IMR-90 (cell line): ENCODE measurements around the gene NCK1. TPM values are rescaled to one million over a fixed set of nuclear protein-coding genes. Genes with fewer than 3 reads are reported as not detected.

Source experiments
- ATAC-seq: fragments of 200-7000 bp; cut with Tn5 transposase; 2 replicates; pipeline ENCODE4 v1.9.1; 2020; ENCODE audit warnings: low read depth, mild to moderate bottlenecking, moderate library complexity
- BruUV-seq: library from RNA; stranded (reverse); fragments of 400-500 nt; replicated peaks from 2 replicates; lab custom pipeline; 2021; lab: Mats Ljungman, UMichigan
- CTCF ChIA-PET: fragments of 300-600 bp; formaldehyde crosslinking; extraction: SDS; loops from one replicate; lab custom pipeline; 2021; ENCODE audit warnings: antibody characterized with exemption; lab: Yijun Ruan, JAX
- POLR2A ChIA-PET: fragments of 300-600 bp; sonication (Branson Sonifier 250); formaldehyde crosslinking; loops from one replicate; lab custom pipeline; 2022; ENCODE audit warnings: antibody characterized with exemption; ENCODE audit not compliant: unreplicated experiment; lab: Charles Lee
- DNase-seq: peaks from one replicate; pipeline ENCODE4 v3.0.0; 2013
- H2AFZ ChIP-seq: replicated peaks from 2 replicates; pipeline ENCODE3; 2013; ENCODE audit warnings: low read length, mild to moderate bottlenecking; ENCODE audit not compliant: poor library complexity
- H2AK5ac ChIP-seq: 2 replicates; pipeline ENCODE4 v1.6.1; 2013; ENCODE audit warnings: low read depth, low read length, inconsistent platforms
- H2AK9ac ChIP-seq: replicated peaks from 2 replicates; pipeline ENCODE3; 2013; ENCODE audit warnings: mild to moderate bottlenecking, low read depth, low read length, moderate library complexity; ENCODE audit not compliant: poor library complexity
- H2BK120ac ChIP-seq: 2 replicates; pipeline ENCODE4 v1.6.1; 2013; ENCODE audit warnings: low read depth, low read length, inconsistent platforms
- H2BK15ac ChIP-seq: 3 replicates; pipeline ENCODE4 v1.6.1; 2013; ENCODE audit warnings: low read depth, low read length, inconsistent platforms
- H2BK20ac ChIP-seq: 2 replicates; pipeline ENCODE4 v1.6.1; 2013; ENCODE audit warnings: low read depth, mild to moderate bottlenecking, inconsistent platforms, low read length, moderate library complexity
- H2BK5ac ChIP-seq: 2 replicates; pipeline ENCODE4 v1.6.1; 2013; ENCODE audit warnings: mild to moderate bottlenecking, low read depth, low read length, inconsistent platforms; ENCODE audit not compliant: poor library complexity, severe bottlenecking
- H3K14ac ChIP-seq: replicated peaks from 2 replicates; pipeline ENCODE4 v1.6.1; 2013; ENCODE audit warnings: low read depth, low read length, inconsistent platforms
- H3K18ac ChIP-seq: 2 replicates; pipeline ENCODE4 v1.6.1; 2013; ENCODE audit warnings: low read depth, low read length, control low read depth
- H3K23ac ChIP-seq: 2 replicates; pipeline ENCODE4 v1.6.1; 2013; ENCODE audit warnings: low read depth, low read length, inconsistent platforms
- H3K27ac ChIP-seq: 2 replicates; pipeline ENCODE4 v1.5.1; 2013; ENCODE audit warnings: mild to moderate bottlenecking, control low read depth, low read length; ENCODE audit not compliant: insufficient read depth
- H3K27me3 ChIP-seq: 2 replicates; pipeline ENCODE4 v1.6.1; 2013; ENCODE audit warnings: low read length; ENCODE audit not compliant: control insufficient read depth, insufficient read depth
- H3K36me3 ChIP-seq: 2 replicates; pipeline ENCODE4 v1.6.1; 2013; ENCODE audit warnings: low read length, mixed read lengths; ENCODE audit not compliant: control insufficient read depth, insufficient read depth
- H3K4ac ChIP-seq: 2 replicates; pipeline ENCODE4 v1.6.1; 2013; ENCODE audit warnings: low read depth, low read length, inconsistent platforms
- H3K4me1 ChIP-seq: 2 replicates; pipeline ENCODE4 v1.6.1; 2013; ENCODE audit warnings: low read length, mixed read lengths; ENCODE audit not compliant: control insufficient read depth, insufficient read depth
- H3K4me2 ChIP-seq: 2 replicates; pipeline ENCODE4 v1.6.1; 2013; ENCODE audit warnings: low read depth, mild to moderate bottlenecking, control low read depth, low read length, moderate library complexity
- H3K4me3 ChIP-seq: 2 replicates; pipeline ENCODE4 v1.5.1; 2013; ENCODE audit warnings: low read depth, mild to moderate bottlenecking, control low read depth, low read length, moderate library complexity; ENCODE audit not compliant: insufficient read depth
- H3K56ac ChIP-seq: 2 replicates; pipeline ENCODE4 v1.6.1; 2013; ENCODE audit warnings: low read length, inconsistent platforms; ENCODE audit not compliant: insufficient read depth; ENCODE audit errors: extremely low read depth
- H3K79me1 ChIP-seq, 2 experiments: 2 replicates each; pipeline ENCODE4 v1.6.1; 2013; ENCODE audit warnings: low read length in 2 of 2, inconsistent platforms in 1 of 2, low read depth in 1 of 2
- H3K9ac ChIP-seq: 2 replicates; pipeline ENCODE4 v1.6.1; 2013; ENCODE audit warnings: low read depth, low read length, control low read depth
- H3K9me1 ChIP-seq: 2 replicates; pipeline ENCODE4 v1.6.1; 2013; ENCODE audit warnings: low read length, inconsistent platforms; ENCODE audit not compliant: insufficient read depth
- H3K9me3 ChIP-seq: 2 replicates; pipeline ENCODE4 v1.6.1; 2013; ENCODE audit warnings: low read length; ENCODE audit not compliant: control insufficient read depth, insufficient read depth
- H4K20me1 ChIP-seq: 2 replicates; pipeline ENCODE4 v1.6.1; 2013; ENCODE audit warnings: low read length, inconsistent platforms; ENCODE audit not compliant: insufficient read depth
- H4K5ac ChIP-seq: 2 replicates; pipeline ENCODE4 v1.6.1; 2013; ENCODE audit warnings: mild to moderate bottlenecking, low read depth, low read length, control low read depth
- H4K8ac ChIP-seq, 2 experiments: 2 replicates each; pipeline ENCODE4 v1.6.1; 2013; ENCODE audit warnings: low read depth in 2 of 2, low read length in 2 of 2, control low read depth in 1 of 2, inconsistent platforms in 1 of 2
- H4K91ac ChIP-seq: 2 replicates; pipeline ENCODE4 v1.6.1; 2013; ENCODE audit warnings: low read depth, low read length, inconsistent platforms; ENCODE audit not compliant: insufficient read depth
- BHLHE40 ChIP-seq: fragments of 150-350 bp; IDR thresholded peaks from 2 replicates; pipeline ENCODE4 v1.6.1; 2016; ENCODE audit warnings: mild to moderate bottlenecking, low read depth, low read length
- CEBPB ChIP-seq: IDR thresholded peaks from 2 replicates; pipeline ENCODE4 v1.6.1; 2012; ENCODE audit warnings: low read depth, low read length, improper control_type of control experiment
- CHD1 ChIP-seq: IDR thresholded peaks from 2 replicates; pipeline ENCODE4 v1.6.1; 2012; ENCODE audit warnings: low read depth, low read length, improper control_type of control experiment
- FOS ChIP-seq: fragments of 150-350 bp; IDR thresholded peaks from 2 replicates; pipeline ENCODE4 v1.6.1; 2016; ENCODE audit warnings: low read depth, low read length
- MAFK ChIP-seq: IDR thresholded peaks from 2 replicates; pipeline ENCODE4 v1.6.1; 2012; ENCODE audit warnings: low read depth, low read length, improper control_type of control experiment
- MAZ ChIP-seq: IDR thresholded peaks from 2 replicates; pipeline ENCODE4 v1.6.1; 2012; ENCODE audit warnings: low read depth, mild to moderate bottlenecking, low read length, improper control_type of control experiment, moderate library complexity, borderline replicate concordance
- MXI1 ChIP-seq: IDR thresholded peaks from 2 replicates; pipeline ENCODE4 v1.6.1; 2012; ENCODE audit warnings: low read depth, mild to moderate bottlenecking, low read length, moderate library complexity, borderline replicate concordance
- NFE2L2 ChIP-seq: fragments of 150-350 bp; IDR thresholded peaks from 2 replicates; pipeline ENCODE4 v1.6.1; 2016; ENCODE audit warnings: low read depth, mild to moderate bottlenecking, low read length
- POLR2A ChIP-seq: IDR thresholded peaks from 2 replicates; pipeline ENCODE4 v1.6.1; 2012; ENCODE audit warnings: mild to moderate bottlenecking, low read depth, low read length
- RAD21 ChIP-seq: IDR thresholded peaks from 2 replicates; pipeline ENCODE4 v1.6.1; 2012; ENCODE audit warnings: low read length, improper control_type of control experiment
- RCOR1 ChIP-seq: IDR thresholded peaks from 2 replicates; pipeline ENCODE4 v1.6.1; 2012; ENCODE audit warnings: mild to moderate bottlenecking, low read length, improper control_type of control experiment; ENCODE audit not compliant: insufficient replicate concordance
- RFX5 ChIP-seq: IDR thresholded peaks from 2 replicates; pipeline ENCODE4 v1.8.0; 2012; ENCODE audit warnings: low read depth, mild to moderate bottlenecking, low read length, moderate library complexity
- SMC3 ChIP-seq: fragments of 150-350 bp; IDR thresholded peaks from 2 replicates; pipeline ENCODE4 v1.6.1; 2016; ENCODE audit warnings: low read depth, mild to moderate bottlenecking, antibody characterized with exemption, low read length, moderate library complexity
- WGBS, 2 experiments: methylation state at CpG; one replicate each; pipeline versions ENCODE4 v1.1.5 to v1.1.7; 2013; ENCODE audit warnings: missing lambda C conversion rate in 2 of 2; ENCODE audit not compliant: insufficient read length in 1 of 2; ENCODE audit errors: extremely low coverage in 2 of 2; 5-methylcytosine and 5-hydroxymethylcytosine counted together
- dilution Hi-C: fragments of 300-500 bp; cut with HindIII; formaldehyde crosslinking; loops from one replicate; pipeline ENCODE4 v1.14.3; 2018; ENCODE audit warnings: low sequenced_read_pairs; ENCODE audit not compliant: unreplicated experiment
- in situ Hi-C: fragments of 300-500 bp; cut with MboI; formaldehyde crosslinking; loops from 3 replicates; pipeline ENCODE4 v1.14.3; 2019; ENCODE audit warnings: low sequenced_read_pairs, inconsistent platforms, mixed read lengths
- intact Hi-C: fragments of 100-400 bp; cut with micrococcal nuclease; formaldehyde crosslinking; loops from 2 replicates; pipeline ENCODE4 v1.10.0; 2022
- polyA plus RNA-seq, 3 experiments: library from polyadenylated mRNA; depleted of rRNA; stranded (reverse); fragments of >200 nt; gene quantifications; 2 replicates each; pipeline ENCODE4 v1.2.3, GENCODE V29; 2012; ENCODE audit warnings: low replicate concordance in 1 of 3
- total RNA-seq: library from RNA; depleted of rRNA; stranded (reverse); fragments of >200 nt; gene quantifications from 2 replicates; pipeline ENCODE4 v1.2.3, GENCODE V29; 2012
- TF ChIP-seq, protein P1 (sequence below): fragments of 150-350 bp; IDR thresholded peaks from 2 replicates; pipeline ENCODE4 v1.6.1; 2017; ENCODE audit warnings: mild to moderate bottlenecking, antibody characterized with exemption, low read length, low read depth
- TF ChIP-seq, protein P2 (sequence below): fragments of 150-350 bp; IDR thresholded peaks from 2 replicates; pipeline ENCODE4 v1.6.1; 2016; ENCODE audit warnings: low read depth, mild to moderate bottlenecking, low read length, moderate library complexity, borderline replicate concordance
- TF ChIP-seq, protein P3 (sequence below): conservative IDR thresholded peaks from 2 replicates; pipeline ENCODE4 v1.5.1; 2012; ENCODE audit warnings: mild to moderate bottlenecking, low read depth, low read length, improper control_type of control experiment

Gene NCK1
- total and polyA plus RNA-seq, 2 of the 4 experiments (the other 2 are of a cell fraction), result 23.7 to 24.3 TPM

DNA sequence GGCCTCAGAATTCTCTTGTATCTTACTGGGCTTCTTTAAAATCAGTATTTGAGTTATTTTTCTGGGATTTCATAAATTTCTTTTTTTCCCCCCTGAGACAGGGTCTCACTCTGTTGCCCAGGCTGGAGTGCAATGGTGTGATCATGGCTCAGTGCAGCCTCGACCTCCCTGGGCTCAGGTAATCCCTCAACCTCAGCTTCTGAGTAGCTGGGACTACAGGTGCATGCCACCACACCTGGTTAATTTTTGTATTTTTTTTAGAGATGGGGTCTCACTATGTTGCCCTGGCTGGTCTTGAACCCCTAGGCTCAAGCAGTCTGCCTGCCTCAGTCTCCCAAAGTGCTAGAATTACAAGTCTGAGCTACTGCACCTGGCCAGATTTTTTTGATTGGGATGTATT is 43.5 kb downstream of the NCK1 start:
- H3K14ac ChIP-seq, result no peak overlapping the region
- CTCF ChIA-PET, result no interaction called here
- no peak overlapping the region for H4K8ac ChIP-seq
- no peak overlapping the region for H3K23ac ChIP-seq
- ATAC-seq, result no peak
- no peak overlapping the region for H4K5ac ChIP-seq
- no peak overlapping the region for H2BK5ac ChIP-seq
- no peaks in the 10 kb centered on the region for H3K27me3 ChIP-seq
- dilution Hi-C loops (no loop called here), in situ Hi-C loops (no loop called here), intact Hi-C loops (no loop called here)
- H3K18ac ChIP-seq, result no peak overlapping the region
- POLR2A ChIA-PET, result no interaction called here
- no peak overlapping the region for H2AK9ac ChIP-seq
- H4K20me1 ChIP-seq, result peaks cover 40% of the 10 kb centered on the region
- H3K36me3 ChIP-seq, result no peaks in the 10 kb centered on the region
- no peaks in the 10 kb centered on the region; the same call in 1 of the 2 replicates for H3K4me1 ChIP-seq
- WGBS, 2 experiments, result no CpG with 5 or more reads among the region's 1 CpG
- H3K9me1 ChIP-seq, result peaks cover 13% of the 10 kb centered on the region
- no peak overlapping the region for H2AK5ac ChIP-seq
- peaks cover 32 to 58% of the 10 kb centered on the region in 2 experiments for H3K79me1 ChIP-seq
- no peak overlapping the region for H3K4ac ChIP-seq
- no peak overlapping the region for H2BK15ac ChIP-seq
- no TSS peak for BruUV-seq
- no peak overlapping the region for H2BK20ac ChIP-seq
- no peak overlapping the region for H2BK120ac ChIP-seq
- H3K4me3 ChIP-seq, result no peak overlapping the region
- no peak overlapping the region for H3K4me2 ChIP-seq
- H3K27ac ChIP-seq, result no peak overlapping the region
- no peak for DNase-seq
- H3K9ac ChIP-seq, result no peak overlapping the region
- TF ChIP-seq, protein P1, sequence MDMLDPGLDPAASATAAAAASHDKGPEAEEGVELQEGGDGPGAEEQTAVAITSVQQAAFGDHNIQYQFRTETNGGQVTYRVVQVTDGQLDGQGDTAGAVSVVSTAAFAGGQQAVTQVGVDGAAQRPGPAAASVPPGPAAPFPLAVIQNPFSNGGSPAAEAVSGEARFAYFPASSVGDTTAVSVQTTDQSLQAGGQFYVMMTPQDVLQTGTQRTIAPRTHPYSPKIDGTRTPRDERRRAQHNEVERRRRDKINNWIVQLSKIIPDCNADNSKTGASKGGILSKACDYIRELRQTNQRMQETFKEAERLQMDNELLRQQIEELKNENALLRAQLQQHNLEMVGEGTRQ, result no peak
- TF ChIP-seq RFX5, result no peak
- TF ChIP-seq, protein P2, sequence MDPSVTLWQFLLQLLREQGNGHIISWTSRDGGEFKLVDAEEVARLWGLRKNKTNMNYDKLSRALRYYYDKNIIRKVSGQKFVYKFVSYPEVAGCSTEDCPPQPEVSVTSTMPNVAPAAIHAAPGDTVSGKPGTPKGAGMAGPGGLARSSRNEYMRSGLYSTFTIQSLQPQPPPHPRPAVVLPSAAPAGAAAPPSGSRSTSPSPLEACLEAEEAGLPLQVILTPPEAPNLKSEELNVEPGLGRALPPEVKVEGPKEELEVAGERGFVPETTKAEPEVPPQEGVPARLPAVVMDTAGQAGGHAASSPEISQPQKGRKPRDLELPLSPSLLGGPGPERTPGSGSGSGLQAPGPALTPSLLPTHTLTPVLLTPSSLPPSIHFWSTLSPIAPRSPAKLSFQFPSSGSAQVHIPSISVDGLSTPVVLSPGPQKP, result no peak
- TF ChIP-seq RAD21, result no peak
- no peak for TF ChIP-seq FOS
- no peak for TF ChIP-seq BHLHE40
- TF ChIP-seq MAZ, result no peak
- no peak for TF ChIP-seq MAFK
- TF ChIP-seq, protein P3, sequence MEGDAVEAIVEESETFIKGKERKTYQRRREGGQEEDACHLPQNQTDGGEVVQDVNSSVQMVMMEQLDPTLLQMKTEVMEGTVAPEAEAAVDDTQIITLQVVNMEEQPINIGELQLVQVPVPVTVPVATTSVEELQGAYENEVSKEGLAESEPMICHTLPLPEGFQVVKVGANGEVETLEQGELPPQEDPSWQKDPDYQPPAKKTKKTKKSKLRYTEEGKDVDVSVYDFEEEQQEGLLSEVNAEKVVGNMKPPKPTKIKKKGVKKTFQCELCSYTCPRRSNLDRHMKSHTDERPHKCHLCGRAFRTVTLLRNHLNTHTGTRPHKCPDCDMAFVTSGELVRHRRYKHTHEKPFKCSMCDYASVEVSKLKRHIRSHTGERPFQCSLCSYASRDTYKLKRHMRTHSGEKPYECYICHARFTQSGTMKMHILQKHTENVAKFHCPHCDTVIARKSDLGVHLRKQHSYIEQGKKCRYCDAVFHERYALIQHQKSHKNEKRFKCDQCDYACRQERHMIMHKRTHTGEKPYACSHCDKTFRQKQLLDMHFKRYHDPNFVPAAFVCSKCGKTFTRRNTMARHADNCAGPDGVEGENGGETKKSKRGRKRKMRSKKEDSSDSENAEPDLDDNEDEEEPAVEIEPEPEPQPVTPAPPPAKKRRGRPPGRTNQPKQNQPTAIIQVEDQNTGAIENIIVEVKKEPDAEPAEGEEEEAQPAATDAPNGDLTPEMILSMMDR, result no peak
- TF ChIP-seq CEBPB, result no peak
- TF ChIP-seq CHD1, result no peak
- no peak for TF ChIP-seq SMC3
- no peak for TF ChIP-seq RCOR1
- TF ChIP-seq POLR2A, result no peak
- TF ChIP-seq NFE2L2, result no peak
- no peak for TF ChIP-seq MXI1
- H3K56ac ChIP-seq, result no peak overlapping the region
- H3K9me3 ChIP-seq, result peaks cover 12% of the 10 kb centered on the region
- no peak overlapping the region for H4K91ac ChIP-seq
- H2AFZ ChIP-seq, result no peak overlapping the region
